H1 (cell line): Measurements from ENCODE around the gene UPF2. TPM values are rescaled to one million over a fixed set of nuclear protein-coding genes. Genes with fewer than 3 reads are reported as not detected.

Experiments used
- CTCF ChIA-PET: fragments of 300-600 bp; sonication (Branson Sonifier 250); formaldehyde crosslinking; loops from one replicate; lab custom pipeline; 2021; ENCODE audit not compliant: partially characterized antibody; lab: Charles Lee
- POLR2A ChIA-PET: fragments of 300-600 bp; sonication (Branson Sonifier 250); formaldehyde crosslinking; loops from one replicate; lab custom pipeline; 2021; ENCODE audit warnings: inconsistent platforms; ENCODE audit not compliant: partially characterized antibody; lab: Charles Lee
- DNase-seq, 2 experiments: peaks; one replicate each; pipeline versions ENCODE4 v3.0.0 to v3.0.0-alpha.2; 2010 to 2022; ENCODE audit warnings: low spot score in 2 of 2, low read depth in 1 of 2, mixed read lengths in 1 of 2
- FAIRE-seq: peaks from 2 replicates; lab custom pipeline; 2011; peaks lifted over from hg19 to GRCh38; lab: Jason Lieb, UNC
- H2AFZ ChIP-seq: 2 replicates; pipeline ENCODE4 v1.8.1; 2012; ENCODE audit warnings: low read length, inconsistent platforms
- H2AK5ac ChIP-seq: 2 replicates; pipeline ENCODE4 v1.6.1; 2013; ENCODE audit warnings: low read depth, low read length
- H2BK120ac ChIP-seq: replicated peaks from 2 replicates; pipeline ENCODE3; 2013; ENCODE audit warnings: low read depth, low read length, inconsistent platforms
- H2BK12ac ChIP-seq: 2 replicates; pipeline ENCODE4 v1.6.1; 2013; ENCODE audit warnings: low read depth, low read length
- H2BK15ac ChIP-seq: 2 replicates; pipeline ENCODE4 v1.6.1; 2013; ENCODE audit warnings: low read length
- H2BK20ac ChIP-seq: 2 replicates; pipeline ENCODE4 v1.6.1; 2013; ENCODE audit warnings: low read length
- H2BK5ac ChIP-seq: 2 replicates; pipeline ENCODE4 v1.6.1; 2013; ENCODE audit warnings: low read depth, low read length
- H3K14ac ChIP-seq: 2 replicates; pipeline ENCODE4 v1.6.1; 2013; ENCODE audit warnings: inconsistent platforms; ENCODE audit not compliant: insufficient read length
- H3K18ac ChIP-seq: 2 replicates; pipeline ENCODE4 v1.6.1; 2013; ENCODE audit warnings: low read length; ENCODE audit errors: extremely low read depth
- H3K23ac ChIP-seq: 2 replicates; pipeline ENCODE4 v1.6.1; 2013; ENCODE audit warnings: inconsistent platforms; ENCODE audit not compliant: insufficient read length
- H3K23me2 ChIP-seq: 2 replicates; pipeline ENCODE4 v1.6.1; 2013; ENCODE audit warnings: low read depth, low read length
- H3K27ac ChIP-seq: 2 replicates; pipeline ENCODE4 v1.6.1; 2011; ENCODE audit warnings: low read depth, low read length, inconsistent platforms
- H3K27me3 ChIP-seq, 4 experiments: replicated peaks in 1 of 4; 1 replicate in 1 of 4; 2 replicates in 3 of 4; pipeline versions ENCODE4 v1.6.1 to v1.8.1; 2011 to 2013; ENCODE audit warnings: low read length in 3 of 4, mild to moderate bottlenecking in 3 of 4, inconsistent platforms in 2 of 4, mixed read lengths in 2 of 4, moderate library complexity in 1 of 4; ENCODE audit not compliant: control insufficient read depth in 3 of 4, insufficient read depth in 3 of 4; ENCODE audit errors: extremely low read depth in 1 of 4
- H3K36me3 ChIP-seq, 4 experiments: 2 replicates each; pipeline versions ENCODE4 v1.6.1 to v1.8.1; 2011 to 2013; ENCODE audit warnings: mild to moderate bottlenecking in 4 of 4, low read length in 3 of 4, moderate library complexity in 2 of 4, control low read depth in 1 of 4, inconsistent platforms in 1 of 4; ENCODE audit not compliant: insufficient read depth in 4 of 4, control insufficient read depth in 2 of 4
- H3K4ac ChIP-seq: replicated peaks from 2 replicates; pipeline ENCODE3; 2013; ENCODE audit warnings: low read length, low read depth, mixed read lengths, inconsistent platforms; ENCODE audit not compliant: insufficient read length
- H3K4me1 ChIP-seq, 4 experiments: replicated peaks in 1 of 4; 1 replicate in 1 of 4; 2 replicates in 3 of 4; pipeline versions ENCODE4 v1.6.1 to v1.8.1; 2011 to 2013; ENCODE audit warnings: low read length in 3 of 4, inconsistent platforms in 2 of 4, mixed read lengths in 1 of 4; ENCODE audit not compliant: insufficient read depth in 4 of 4, control insufficient read depth in 3 of 4
- H3K4me2 ChIP-seq, 2 experiments: 2 replicates each; pipeline versions ENCODE4 v1.6.1 to v1.8.1; 2011 to 2013; ENCODE audit warnings: low read depth in 2 of 2, low read length in 2 of 2, control low read depth in 1 of 2, inconsistent platforms in 1 of 2, mild to moderate bottlenecking in 1 of 2; ENCODE audit not compliant: insufficient read depth in 1 of 2
- H3K4me3 ChIP-seq, 4 experiments: fragments of 200-600, 300-600 bp in 1 of 4; sonication (generic), shearing (Covaris generic), sonication (Bioruptor Twin) in 1 of 4; 2 replicates each; pipeline versions ENCODE4 v1.5.1 to v1.8.1; 2011 to 2016; ENCODE audit warnings: low read length in 4 of 4, low read depth in 3 of 4, control low read depth in 2 of 4, inconsistent platforms in 2 of 4, mild to moderate bottlenecking in 2 of 4, mixed read lengths in 1 of 4, moderate library complexity in 1 of 4; ENCODE audit not compliant: insufficient read depth in 2 of 4; ENCODE audit errors: extremely low read depth in 1 of 4
- H3K56ac ChIP-seq: replicated peaks from 2 replicates; pipeline ENCODE3; 2013; ENCODE audit warnings: low read depth, mild to moderate bottlenecking, mixed read lengths, low read length, inconsistent platforms; ENCODE audit not compliant: insufficient read length
- H3K79me1 ChIP-seq: 2 replicates; pipeline ENCODE4 v1.6.1; 2013; ENCODE audit warnings: low read depth, low read length, control low read depth
- H3K79me2 ChIP-seq, 2 experiments: 2 replicates each; pipeline versions ENCODE4 v1.6.1 to v1.8.1; 2012 to 2013; ENCODE audit warnings: low read length in 2 of 2, mild to moderate bottlenecking in 2 of 2, inconsistent platforms in 1 of 2; ENCODE audit not compliant: insufficient read depth in 2 of 2, control insufficient read depth in 1 of 2
- H3K9ac ChIP-seq, 4 experiments: replicated peaks in 1 of 4; 1 replicate in 1 of 4; 2 replicates in 3 of 4; pipeline versions ENCODE4 v1.6.1 to v1.8.1; 2011 to 2013; ENCODE audit warnings: low read depth in 3 of 4, low read length in 3 of 4, control low read depth in 2 of 4, mild to moderate bottlenecking in 2 of 4, moderate library complexity in 2 of 4, inconsistent platforms in 1 of 4; ENCODE audit errors: extremely low read depth in 1 of 4
- H3K9me3 ChIP-seq, 2 experiments: 2 replicates each; pipeline versions ENCODE4 v1.6.1 to v1.8.1; 2012 to 2013; ENCODE audit warnings: mild to moderate bottlenecking in 2 of 2, moderate library complexity in 2 of 2, control low read depth in 1 of 2, inconsistent platforms in 1 of 2, low read depth in 1 of 2, low read length in 1 of 2, mixed read lengths in 1 of 2; ENCODE audit not compliant: insufficient read depth in 2 of 2
- H4K20me1 ChIP-seq, 2 experiments: replicated peaks in 1 of 2; 2 replicates each; pipeline versions ENCODE3 to v1.8.1; 2011 to 2013; ENCODE audit warnings: inconsistent platforms in 2 of 2, low read length in 2 of 2, mild to moderate bottlenecking in 1 of 2; ENCODE audit not compliant: insufficient read depth in 2 of 2, control insufficient read depth in 1 of 2
- H4K5ac ChIP-seq: 2 replicates; pipeline ENCODE4 v1.6.1; 2013; ENCODE audit warnings: low read length, low read depth, mixed read lengths, inconsistent platforms; ENCODE audit not compliant: insufficient read length
- H4K8ac ChIP-seq: 2 replicates; pipeline ENCODE4 v1.8.0; 2013; ENCODE audit warnings: mild to moderate bottlenecking, moderate library complexity, low read length, inconsistent platforms; ENCODE audit not compliant: insufficient read depth; ENCODE audit errors: extremely low read depth
- H4K91ac ChIP-seq: replicated peaks from 2 replicates; pipeline ENCODE3; 2013; ENCODE audit warnings: low read length, mixed read lengths, inconsistent platforms; ENCODE audit not compliant: insufficient read length
- NRF1 ChIP-seq: IDR thresholded peaks from 2 replicates; pipeline ENCODE4 v1.6.1; 2011; ENCODE audit warnings: mild to moderate bottlenecking, low read depth, low read length, improper control_type of control experiment
- POU5F1 ChIP-seq: IDR thresholded peaks from 2 replicates; pipeline ENCODE4 v1.6.1; 2011; ENCODE audit warnings: low read depth, mild to moderate bottlenecking, low read length, moderate library complexity
- RAD21 ChIP-seq, 2 experiments: IDR thresholded peaks in 1 of 2; conservative IDR thresholded peaks in 1 of 2; 2 replicates each; pipeline ENCODE4 v1.6.1; 2011; ENCODE audit warnings: low read depth in 2 of 2, low read length in 2 of 2, improper control_type of control experiment in 1 of 2, inconsistent platforms in 1 of 2, mild to moderate bottlenecking in 1 of 2, moderate library complexity in 1 of 2
- TAF7 ChIP-seq: optimal IDR thresholded peaks from 2 replicates; pipeline ENCODE3; 2011; ENCODE audit warnings: low read depth, mild to moderate bottlenecking, inconsistent platforms, low read length, moderate library complexity, borderline replicate concordance
- ZNF274 ChIP-seq: IDR thresholded peaks from 2 replicates; pipeline ENCODE4 v1.7.0; 2012; ENCODE audit warnings: low read length, borderline replicate concordance; ENCODE audit errors: extremely low read depth
- WGBS, 2 experiments: shearing (Covaris generic) in 1 of 2; methylation state at CpG; one replicate each; pipeline versions ENCODE4 v1.1.6 to v1.1.7; 2013 to 2015; ENCODE audit warnings: low lambda C conversion rate in 2 of 2, mixed read lengths in 2 of 2, inconsistent platforms in 1 of 2, low coverage in 1 of 2, missing lambda C conversion rate in 1 of 2; ENCODE audit not compliant: insufficient replicate concordance in 2 of 2, insufficient coverage in 1 of 2, insufficient read length in 1 of 2; ENCODE audit errors: extremely low coverage in 1 of 2, missing lambda C conversion rate in 1 of 2; 5-methylcytosine and 5-hydroxymethylcytosine counted together
- polyA plus RNA-seq, 7 experiments: library from polyadenylated mRNA; depleted of rRNA in 3 of 7; stranded (reverse) in 5 of 7; unstranded in 2 of 7; fragments of >200 nt in 5 of 7; fragments of 200-250 nt in 2 of 7; gene quantifications; 1 replicate in 5 of 7; 2 replicates in 1 of 7; 4 replicates in 1 of 7; pipeline versions ENCODE4 v1.2.1 to v1.2.3, GENCODE V29; 2011 to 2013; ENCODE audit warnings: missing spikeins in 2 of 7, mixed read lengths in 2 of 7
- total RNA-seq: library from RNA; stranded (reverse); fragmentation: NEBNext Ultra II Directional; extraction: Animal tissue kit (Norgen Biotek cat#: 25700); gene quantifications from 2 replicates; pipeline ENCODE4 v1.2.1, GENCODE V29; 2021

The UPF2 gene
- total and polyA plus RNA-seq, 2 of the 8 experiments (the other 6 are each of a cell fraction or from before 2014, with no cell fraction given): 6.2 to 32.8 TPM

- Histone ChIP-seq H2BK120ac (no peak overlapping the region), H2AFZ (no peak overlapping the region), H3K27ac (no peak overlapping the region), H2BK5ac (no peak overlapping the region), H4K91ac (no peak overlapping the region), H4K5ac (no peak overlapping the region), H3K36me3 (no peaks in the 10 kb centered on the region), H3K79me2 (no peaks in the 10 kb centered on the region), H3K4me2 (no peak overlapping the region), H2BK12ac (no peak overlapping the region), H3K9ac (no peak overlapping the region), H2BK20ac (no peak overlapping the region), H2BK15ac (no peak overlapping the region), H2AK5ac (no peak overlapping the region), H3K4me3 (no peak overlapping the region), H4K8ac (no peak overlapping the region), H3K4ac (no peak overlapping the region), H3K9me3 (no peaks in the 10 kb centered on the region), H3K23ac (no peak overlapping the region), H3K56ac (no peak overlapping the region), H3K18ac (no peak overlapping the region)
- DNase-seq (no peak), FAIRE-seq (no peak)
- POLR2A ChIA-PET: no interaction called here
- CTCF ChIA-PET: interaction anchor here (1.0 to 7.8 kb wide), 4 partner anchors 12 to 85 kb away, joined by 3 to 34 read pairs (median 5); no protein-coding TSS in a partner anchor
- 92% methylated on average over 7 of the region's 7 CpGs; no CpG with 5 or more reads in 1 of the 2 experiments for WGBS, 2 experiments
- TF ChIP-seq TAF7 (no peak), ZNF274 (no peak), POU5F1 (no peak), RAD21 (IDR thresholded peaks at IDR 0.05 in 1 of 2, conservative IDR thresholded peaks at IDR 0.05 in 1 of 2; ENCODE audit: low read depth in 2 of 2, low read length in 2 of 2) (no peak), NRF1 (no peak)
- TF ChIP-seq, all 59 proteins: peak for 0
- Histone ChIP-seq H3K23me2 (no peaks in the 10 kb centered on the region), H3K27me3 (no peaks in the 10 kb centered on the region), H3K4me1 (peaks cover 0 to 4% (median 1%) of the 10 kb centered on the region in 4 experiments; a peak in 2 of 7 replicates), H4K20me1 (no peaks in the 10 kb centered on the region), H3K14ac (no peak overlapping the region), H3K79me1 (no peaks in the 10 kb centered on the region)
Observed at GRCh38 chr10:11901454-11901832, 141.2 kb downstream of the UPF2 start.
